Immature natural killer cell (primary cell): ENCODE results near the gene OGDH. TPM values are rescaled to one million over a fixed set of nuclear protein-coding genes. Genes with fewer than 3 reads are reported as not detected.

Experiments
- DNase-seq, 3 donors: peaks; one replicate each; pipeline ENCODE4 v3.0.0; 2022; ENCODE audit warnings: mixed read lengths in 1 of 3
- H3K27ac Mint-ChIP-seq, 6 donors: one replicate each; pipeline ENCODE4 v1.8.0; 2020; ENCODE audit warnings: mixed read lengths in 6 of 6, mild to moderate bottlenecking in 5 of 6, inconsistent platforms in 4 of 6, moderate library complexity in 3 of 6
- H3K27me3 Mint-ChIP-seq, 3 donors: one replicate each; pipeline ENCODE4 v1.8.0; 2020 to 2021; ENCODE audit warnings: low read depth in 3 of 3, mild to moderate bottlenecking in 3 of 3, mixed read lengths in 3 of 3, moderate library complexity in 3 of 3, inconsistent platforms in 1 of 3
- H3K36me3 Mint-ChIP-seq, 3 donors: one replicate each; pipeline ENCODE4 v1.8.0; 2020; ENCODE audit warnings: mixed read lengths in 3 of 3, inconsistent platforms in 2 of 3, mild to moderate bottlenecking in 2 of 3
- H3K4me1 Mint-ChIP-seq, 2 donors: one replicate each; pipeline ENCODE4 v1.8.0; 2020; ENCODE audit warnings: inconsistent platforms in 2 of 2, mild to moderate bottlenecking in 2 of 2, mixed read lengths in 2 of 2, moderate library complexity in 1 of 2
- H3K4me3 Mint-ChIP-seq, 5 donors: one replicate each; pipeline ENCODE4 v1.8.0; 2020; ENCODE audit warnings: mild to moderate bottlenecking in 5 of 5, mixed read lengths in 5 of 5, inconsistent platforms in 3 of 5, moderate library complexity in 3 of 5
- H3K9me3 Mint-ChIP-seq, 6 donors: one replicate each; pipeline ENCODE4 v1.8.0; 2020; ENCODE audit warnings: mild to moderate bottlenecking in 6 of 6, mixed read lengths in 6 of 6, inconsistent platforms in 4 of 6, moderate library complexity in 3 of 6
- polyA plus RNA-seq, 3 donors: library from polyadenylated mRNA; unstranded; fragments of 300-500 nt; fragmentation: Illumina TruSeq; gene quantifications; one replicate each; pipeline ENCODE4 v1.2.3, GENCODE V29; 2021

OGDH gene
- polyA plus RNA-seq, 3 donors from 2014 or later: 24.3 to 44.4 (median 32.8) TPM

DNA sequence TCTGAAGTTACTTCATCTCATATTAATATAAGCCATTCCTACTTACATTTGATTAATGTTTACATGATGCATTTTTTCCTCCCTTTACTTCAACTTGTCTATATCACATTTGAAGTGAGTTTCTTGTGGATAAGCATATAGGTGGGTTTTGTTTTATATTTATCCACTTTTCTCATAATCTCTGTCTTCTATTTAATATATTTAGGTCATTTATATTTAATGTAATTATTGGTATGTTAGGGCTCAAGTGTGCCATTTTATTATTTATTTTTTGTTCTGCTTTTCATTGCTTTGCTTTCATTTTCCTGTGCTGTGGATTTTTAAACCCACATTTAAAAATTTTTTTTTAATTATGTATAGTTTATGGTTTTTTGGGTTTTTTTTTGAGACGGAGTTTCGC lies 54.8 kb downstream of the OGDH start:
- Mint-ChIP-seq H3K36me3 (peaks cover 32 to 57% (median 43%) of the 10 kb centered on the region in 3 donors), H3K4me1 (no peaks in the 10 kb centered on the region)
- no peak for DNase-seq

DNA sequence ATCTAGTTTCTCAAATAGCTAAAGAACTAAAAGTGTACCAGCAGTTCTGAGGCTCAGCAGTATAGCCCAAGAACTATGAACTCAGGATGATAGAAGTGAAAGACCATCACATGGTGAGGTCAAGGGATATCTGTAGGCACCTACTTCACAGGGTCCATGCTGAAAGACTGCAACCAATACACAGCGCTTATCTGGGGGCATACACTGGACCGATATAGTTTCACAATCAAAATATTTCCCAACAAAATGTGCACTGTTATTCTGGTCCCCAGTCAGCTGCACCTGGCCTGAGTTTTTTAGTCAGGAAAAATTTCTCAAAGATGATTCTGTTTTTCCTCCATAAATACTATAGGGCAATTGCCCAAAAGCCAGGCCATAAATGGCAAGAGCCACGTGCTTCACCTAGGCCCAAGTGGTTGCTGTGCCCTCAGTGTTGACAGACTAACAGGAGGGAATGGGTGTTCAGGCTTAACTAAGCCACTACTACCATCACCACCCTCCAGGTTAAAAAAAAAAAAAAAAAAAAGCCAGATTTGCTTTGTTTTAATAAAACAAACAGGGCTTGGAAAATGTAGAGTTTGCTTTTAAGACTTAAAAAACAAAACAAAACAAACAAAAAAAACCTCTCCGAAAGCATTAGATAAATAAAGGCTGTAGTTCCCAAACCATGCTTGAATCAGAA lies 58.5 kb downstream of the OGDH start:
- Mint-ChIP-seq H3K27ac (peak overlapping the region in 1 of 6 donors; percentile 60), H3K9me3 (peaks cover 2 to 10% (median 6%) of the 10 kb centered on the region in 6 donors), H3K27me3 (no peaks in the 10 kb centered on the region), H3K4me1 (no peaks in the 10 kb centered on the region), H3K36me3 (peaks cover 36 to 51% (median 43%) of the 10 kb centered on the region in 3 donors), H3K4me3 (no peak overlapping the region)
- no peak for DNase-seq

More for the DNA sequence above, 54.8 kb downstream of the OGDH start:
- Mint-ChIP-seq H3K4me3 (no peak overlapping the region), H3K27ac (no peak overlapping the region), H3K9me3 (peaks cover 2 to 10% (median 6%) of the 10 kb centered on the region in 6 donors), H3K27me3 (peaks cover 0 to 3% (median 0%) of the 10 kb centered on the region in 3 donors)

DNA sequence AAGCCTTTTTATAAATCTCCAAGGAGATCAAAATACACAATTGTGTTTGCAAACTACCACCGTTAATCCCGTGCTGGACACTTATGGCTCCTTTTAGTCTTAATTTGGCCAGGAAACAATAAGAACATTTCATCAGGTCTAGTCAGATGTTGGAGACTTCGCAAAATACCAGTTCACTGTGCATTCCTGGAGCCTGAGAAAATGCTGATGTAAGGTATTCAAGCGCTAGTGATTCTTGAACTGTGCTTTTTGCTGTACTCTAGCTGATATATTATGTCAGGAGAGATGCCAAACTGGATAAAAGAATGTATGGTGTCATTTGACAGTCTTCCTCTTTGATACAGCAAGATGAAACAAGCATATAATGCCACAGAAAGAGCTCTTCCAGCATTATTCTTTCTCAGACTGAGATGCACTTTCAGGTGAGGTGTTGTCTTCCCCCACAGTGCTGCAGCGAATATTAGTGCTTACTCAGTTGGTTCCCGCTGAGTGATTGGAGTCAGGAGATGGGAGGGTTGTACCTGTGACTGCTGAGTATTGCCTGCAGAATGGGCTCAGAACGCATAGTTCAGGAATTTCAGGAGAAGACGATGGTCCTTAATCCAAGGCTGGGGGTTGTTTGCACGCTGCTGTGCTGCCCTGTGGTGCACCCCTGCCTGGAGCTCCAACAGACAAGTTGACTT lies 59.2 kb downstream of the OGDH start:
- DNase-seq: no peak
- Mint-ChIP-seq H3K4me1 (no peaks in the 10 kb centered on the region), H3K27ac (no peak overlapping the region), H3K9me3 (peaks cover 2 to 10% (median 6%) of the 10 kb centered on the region in 6 donors), H3K4me3 (no peak overlapping the region), H3K27me3 (no peaks in the 10 kb centered on the region), H3K36me3 (peaks cover 31 to 46% (median 38%) of the 10 kb centered on the region in 3 donors)

DNA sequence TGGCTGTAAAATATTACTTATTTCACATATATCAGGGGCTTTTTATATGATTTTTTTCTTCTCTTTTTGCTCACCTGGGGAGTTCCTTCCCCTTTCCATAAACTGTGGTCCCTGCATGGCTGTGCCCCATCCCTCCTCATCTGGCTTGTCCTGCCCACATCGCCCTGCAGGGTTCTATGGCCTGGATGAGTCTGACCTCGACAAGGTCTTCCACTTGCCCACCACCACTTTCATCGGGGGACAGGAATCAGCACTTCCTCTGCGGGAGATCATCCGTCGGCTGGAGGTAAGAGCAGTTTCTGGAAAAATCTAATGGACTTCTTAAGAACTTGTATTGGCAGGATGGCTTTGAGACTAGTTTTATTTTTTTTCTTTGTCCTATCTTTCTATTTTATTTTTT lies 60.1 kb downstream of the OGDH start:
- no peak overlapping the region for H3K27ac Mint-ChIP-seq
- H3K4me1 Mint-ChIP-seq: no peaks in the 10 kb centered on the region
- no peak overlapping the region for H3K4me3 Mint-ChIP-seq
- H3K27me3 Mint-ChIP-seq: no peaks in the 10 kb centered on the region
- no peak for DNase-seq
- peaks cover 25 to 43% (median 32%) of the 10 kb centered on the region in 3 donors for H3K36me3 Mint-ChIP-seq
- peaks cover 0 to 5% (median under 1%) of the 10 kb centered on the region in 6 donors for H3K9me3 Mint-ChIP-seq

DNA sequence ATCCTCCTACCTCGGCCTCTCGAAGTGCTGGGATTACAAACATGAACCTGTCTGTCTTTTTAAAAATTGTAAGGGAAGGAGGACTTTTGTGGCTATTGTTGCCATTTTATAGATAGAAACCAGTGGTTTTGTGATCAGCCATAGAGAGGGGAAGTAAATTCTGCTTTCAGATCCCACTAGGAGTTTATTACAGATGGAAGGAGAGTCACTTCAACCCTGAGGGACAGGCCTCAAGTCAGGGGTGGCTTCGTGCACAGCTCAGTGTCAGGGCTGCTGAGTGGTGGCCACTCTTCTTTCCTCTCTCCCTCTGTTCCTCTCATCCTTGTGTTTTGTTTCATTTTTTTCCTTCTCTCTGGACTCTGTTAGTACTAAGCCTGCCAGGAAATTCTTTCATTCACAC lies 60.8 kb downstream of the OGDH start:
- Mint-ChIP-seq H3K27ac (peak overlapping the region in 2 of 6 donors; percentile 3 to 61), H3K4me3 (no peak overlapping the region), H3K36me3 (peaks cover 22 to 38% (median 29%) of the 10 kb centered on the region in 3 donors), H3K27me3 (no peaks in the 10 kb centered on the region), H3K9me3 (peaks cover 0 to 1% (median under 1%) of the 10 kb centered on the region in 6 donors), H3K4me1 (no peaks in the 10 kb centered on the region)
- DNase-seq: no peak

DNA sequence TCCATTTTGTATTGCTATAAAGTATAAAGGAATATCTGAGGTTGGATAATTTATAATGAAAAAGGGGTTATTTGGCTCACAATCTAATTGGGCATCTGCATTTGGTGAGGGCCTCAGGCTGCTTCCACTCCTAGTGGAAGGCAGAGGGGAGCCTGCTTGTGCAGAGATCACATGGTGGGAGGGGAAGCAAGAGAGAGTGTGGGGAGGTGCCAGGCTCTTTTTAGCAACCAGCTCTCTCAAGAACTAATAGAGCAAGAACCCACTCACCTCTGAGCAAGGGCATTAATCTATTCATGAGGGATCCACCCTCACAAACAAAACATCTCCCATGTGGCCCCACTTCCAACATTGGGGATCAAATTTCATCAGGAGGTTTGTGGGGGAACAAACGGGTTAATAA lies 64.6 kb downstream of the OGDH start:
- Mint-ChIP-seq H3K4me1 (no peaks in the 10 kb centered on the region), H3K27ac (peak overlapping the region in 2 of 6 donors; percentile 22 to 25), H3K9me3 (no peaks in the 10 kb centered on the region), H3K27me3 (no peaks in the 10 kb centered on the region), H3K4me3 (no peak overlapping the region), H3K36me3 (peaks cover 18 to 23% (median 18%) of the 10 kb centered on the region in 3 donors)
- DNase-seq: no peak

DNA sequence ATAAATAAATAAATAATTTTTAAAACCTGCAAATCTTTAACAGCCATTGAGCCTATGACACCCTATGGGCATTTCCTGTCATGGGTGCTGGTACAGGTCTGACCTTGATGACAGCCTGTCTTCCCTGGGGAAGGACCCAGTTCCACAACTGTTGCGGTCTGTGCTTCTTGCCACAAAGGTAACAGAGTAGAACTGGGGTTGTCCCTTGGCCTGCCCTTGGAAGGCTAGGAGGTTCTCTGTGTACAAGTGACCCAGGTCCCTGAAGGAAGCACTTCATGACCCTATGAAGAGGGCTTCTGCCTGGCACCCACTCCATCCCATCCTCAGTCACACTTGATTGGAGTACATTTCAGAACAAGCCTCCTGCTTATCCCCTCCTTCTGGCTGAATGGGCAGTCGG lies 66.9 kb downstream of the OGDH start:
- peaks cover 12 to 25% (median 16%) of the 10 kb centered on the region in 3 donors for H3K36me3 Mint-ChIP-seq
- DNase-seq: no peak
- H3K27me3 Mint-ChIP-seq: peaks cover 2% of the 10 kb centered on the region in 3 donors
- no peak overlapping the region for H3K27ac Mint-ChIP-seq
- H3K4me3 Mint-ChIP-seq: no peak overlapping the region
- peaks cover 0 to 2% of the 10 kb centered on the region in 2 donors for H3K4me1 Mint-ChIP-seq
- H3K9me3 Mint-ChIP-seq: no peaks in the 10 kb centered on the region

DNA sequence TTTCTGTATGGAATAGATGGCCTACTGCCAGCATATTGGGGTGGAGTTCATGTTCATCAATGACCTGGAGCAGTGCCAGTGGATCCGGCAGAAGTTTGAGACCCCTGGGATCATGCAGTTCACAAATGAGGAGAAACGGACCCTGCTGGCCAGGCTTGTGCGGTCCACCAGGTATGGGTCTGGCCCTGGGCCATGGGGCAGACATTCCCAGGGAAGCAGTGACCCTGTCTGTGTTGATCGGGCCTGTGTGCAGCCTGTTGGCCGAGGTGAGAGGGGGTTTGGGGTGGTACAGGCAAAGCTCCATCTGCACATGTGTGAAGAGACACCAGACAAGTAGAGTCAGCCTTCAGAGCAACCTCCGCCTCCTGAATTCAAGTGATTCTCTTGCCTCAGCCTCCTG lies 67.3 kb downstream of the OGDH start:
- no peaks in the 10 kb centered on the region for H3K9me3 Mint-ChIP-seq
- no peak overlapping the region for H3K27ac Mint-ChIP-seq
- no peak overlapping the region for H3K4me3 Mint-ChIP-seq
- peaks cover 12 to 24% (median 17%) of the 10 kb centered on the region in 3 donors for H3K36me3 Mint-ChIP-seq
- DNase-seq: no peak
- H3K4me1 Mint-ChIP-seq: peaks cover 0 to 2% of the 10 kb centered on the region in 2 donors
- H3K27me3 Mint-ChIP-seq: peaks cover 2% of the 10 kb centered on the region in 3 donors

DNA sequence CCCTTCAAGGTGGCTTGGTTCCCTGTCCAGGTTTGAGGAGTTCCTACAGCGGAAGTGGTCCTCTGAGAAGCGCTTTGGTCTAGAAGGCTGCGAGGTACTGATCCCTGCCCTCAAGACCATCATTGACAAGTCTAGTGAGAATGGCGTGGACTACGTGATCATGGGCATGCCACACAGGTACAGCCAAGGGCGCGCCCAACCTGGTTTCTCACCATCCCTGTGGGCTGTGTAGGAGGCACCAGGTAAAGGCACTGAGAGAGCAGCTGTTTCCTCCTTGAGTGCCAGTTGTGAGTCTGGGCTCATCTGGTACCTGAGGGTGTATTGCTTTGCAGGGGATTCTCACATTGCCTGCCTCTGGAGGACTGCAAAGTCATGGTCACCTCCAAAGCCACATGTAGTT lies 68.0 kb downstream of the OGDH start:
- Mint-ChIP-seq H3K9me3 (no peaks in the 10 kb centered on the region), H3K27me3 (peaks cover 2% of the 10 kb centered on the region in 3 donors), H3K36me3 (peaks cover 12 to 28% (median 21%) of the 10 kb centered on the region in 3 donors), H3K4me3 (no peak overlapping the region), H3K4me1 (peaks cover 0 to 2% of the 10 kb centered on the region in 2 donors), H3K27ac (no peak overlapping the region)
- DNase-seq: no peak

DNA sequence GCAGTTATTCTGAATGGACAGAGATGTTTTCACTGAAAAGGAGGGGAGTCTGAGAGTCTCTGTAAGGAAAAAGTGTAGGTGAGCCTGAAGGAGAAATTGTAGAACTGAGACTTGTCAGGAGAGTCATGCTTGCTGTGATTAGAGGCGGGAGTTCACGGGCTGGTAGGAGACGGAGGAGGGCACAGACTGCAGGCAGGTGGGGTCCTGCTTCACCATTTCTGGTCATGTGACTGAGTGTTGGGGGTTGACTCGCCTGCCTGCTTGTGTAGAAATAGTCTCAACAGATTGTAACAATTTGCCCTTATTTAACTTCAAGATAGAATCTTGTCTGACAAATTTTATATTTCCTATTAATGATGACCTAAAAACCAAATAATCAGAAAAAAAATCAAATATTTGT lies 70.3 kb downstream of the OGDH start:
- H3K4me3 Mint-ChIP-seq: no peak overlapping the region

DNA sequence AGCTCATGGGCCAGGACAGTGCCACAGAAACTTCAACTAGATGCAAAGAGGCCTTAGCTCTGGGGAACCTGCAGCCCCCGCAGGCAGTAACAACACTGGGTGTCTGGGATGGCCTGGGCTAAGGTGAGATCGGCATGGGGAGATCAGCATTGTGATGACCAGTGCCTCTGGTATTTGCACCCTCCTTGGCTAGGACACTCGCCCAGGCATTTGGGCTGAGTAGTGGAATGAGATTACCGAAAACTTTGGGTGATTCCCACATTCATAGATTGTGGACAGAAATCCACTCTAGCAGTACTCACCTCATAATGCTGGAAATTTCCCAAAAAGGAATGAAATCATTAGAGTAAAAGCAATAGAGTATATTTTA lies 71.7 kb downstream of the OGDH start:
- Mint-ChIP-seq H3K27me3 (peaks cover 2% of the 10 kb centered on the region in 3 donors), H3K9me3 (no peaks in the 10 kb centered on the region), H3K4me1 (peaks cover 0 to 2% of the 10 kb centered on the region in 2 donors), H3K27ac (peak overlapping the region in 1 of 6 donors; percentile 39), H3K36me3 (peaks cover 5 to 25% (median 23%) of the 10 kb centered on the region in 3 donors), H3K4me3 (no peak overlapping the region)
- DNase-seq: no peak

More for the DNA sequence above, 70.3 kb downstream of the OGDH start:
- H3K27ac Mint-ChIP-seq: peak overlapping the region in 2 of 6 donors; percentile 49 to 73
- H3K9me3 Mint-ChIP-seq: no peaks in the 10 kb centered on the region
- H3K27me3 Mint-ChIP-seq: peaks cover 2% of the 10 kb centered on the region in 3 donors
- peaks cover 0 to 2% of the 10 kb centered on the region in 2 donors for H3K4me1 Mint-ChIP-seq
- DNase-seq: no peak
- H3K36me3 Mint-ChIP-seq: peaks cover 5 to 25% (median 23%) of the 10 kb centered on the region in 3 donors

DNA sequence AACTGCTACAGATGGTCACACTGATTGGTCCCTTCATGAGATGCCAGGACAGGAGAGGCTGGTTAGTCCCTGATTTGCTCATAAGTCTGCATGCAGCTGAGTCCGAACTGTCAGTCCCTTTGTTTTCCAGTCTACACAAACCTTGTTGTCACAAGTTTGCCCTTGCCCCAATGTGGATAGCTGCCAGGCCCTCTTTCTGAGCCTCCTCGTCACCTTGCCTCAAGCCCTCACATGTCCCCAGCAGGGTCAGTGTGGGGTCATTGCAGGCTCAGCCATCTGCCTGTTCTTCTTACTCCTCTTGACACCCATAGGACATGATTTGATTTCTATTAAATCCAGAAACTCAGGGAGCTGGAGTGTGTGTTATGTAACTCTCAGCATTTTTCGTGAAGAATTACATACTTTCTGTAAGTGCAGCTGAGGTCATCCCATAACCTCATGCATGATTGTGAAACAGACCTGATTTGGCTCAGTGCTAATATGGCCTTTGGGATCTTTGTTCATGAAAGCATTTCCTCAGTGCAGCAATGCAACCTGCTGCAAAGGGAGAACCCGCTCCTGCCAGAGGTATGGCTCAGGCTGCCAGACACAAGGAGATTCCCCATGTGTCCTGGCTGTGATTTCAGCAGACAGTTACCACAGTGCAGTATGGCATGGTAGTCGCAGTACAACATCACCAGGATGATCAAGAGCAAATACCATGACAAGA lies 72.2 kb downstream of the OGDH start:
- H3K36me3 Mint-ChIP-seq: peaks cover 5 to 25% (median 23%) of the 10 kb centered on the region in 3 donors
- peak overlapping the region in 1 of 6 donors; percentile 48 for H3K27ac Mint-ChIP-seq

DNA sequence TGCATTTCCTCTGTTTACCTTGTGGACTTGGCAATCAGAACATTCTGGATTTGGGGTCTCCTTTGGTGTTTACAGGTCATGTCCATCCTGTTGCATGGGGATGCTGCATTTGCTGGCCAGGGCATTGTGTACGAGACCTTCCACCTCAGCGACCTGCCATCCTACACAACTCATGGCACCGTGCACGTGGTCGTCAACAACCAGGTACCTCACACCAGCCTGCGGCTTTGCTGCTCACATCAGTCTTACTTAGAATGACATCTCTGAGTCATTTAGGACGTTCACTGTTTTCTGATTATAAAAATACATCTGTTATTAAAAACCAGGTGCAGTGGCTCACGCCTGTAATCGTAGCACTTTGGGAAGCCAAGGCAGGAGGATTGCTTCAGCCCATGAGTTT lies 75.2 kb downstream of the OGDH start:
- no peak overlapping the region for H3K4me3 Mint-ChIP-seq
- H3K9me3 Mint-ChIP-seq: no peaks in the 10 kb centered on the region
- DNase-seq: no peak
- H3K36me3 Mint-ChIP-seq: peaks cover 5 to 29% (median 26%) of the 10 kb centered on the region in 3 donors
- H3K27ac Mint-ChIP-seq: no peak overlapping the region
- H3K27me3 Mint-ChIP-seq: peaks cover 2 to 3% (median 2%) of the 10 kb centered on the region in 3 donors
- H3K4me1 Mint-ChIP-seq: peaks cover 0 to under 1% of the 10 kb centered on the region in 2 donors

More for the DNA sequence above, 72.2 kb downstream of the OGDH start:
- peaks cover 0 to 2% of the 10 kb centered on the region in 2 donors for H3K4me1 Mint-ChIP-seq
- H3K4me3 Mint-ChIP-seq: no peak overlapping the region
- H3K9me3 Mint-ChIP-seq: no peaks in the 10 kb centered on the region
- DNase-seq: no peak
- H3K27me3 Mint-ChIP-seq: peaks cover 2% of the 10 kb centered on the region in 3 donors
